Keratinocyte (primary cell): ENCODE measurements around the gene P2RY2. TPM values are rescaled to one million over a fixed set of nuclear protein-coding genes. Genes with fewer than 3 reads are reported as not detected.

Experiments used
- DNase-seq: peaks from one replicate; pipeline ENCODE4 v3.0.0-alpha.2; 2011; ENCODE audit warnings: low read depth, missing footprints, low spot score
- FAIRE-seq: peaks from 2 replicates; lab custom pipeline; 2011; peaks lifted over from hg19 to GRCh38; lab: Jason Lieb, UNC
- H2AFZ ChIP-seq: 2 replicates; pipeline ENCODE4 v1.6.0; 2012; ENCODE audit warnings: low read length, control low read depth, inconsistent platforms; ENCODE audit not compliant: control insufficient read depth
- H3K27ac ChIP-seq: 2 replicates; pipeline ENCODE4 v1.5.1; 2011; ENCODE audit warnings: low read length; ENCODE audit not compliant: control insufficient read depth, insufficient read depth
- H3K27me3 ChIP-seq: 3 replicates; pipeline ENCODE4 v1.6.0; 2011; ENCODE audit warnings: low read length; ENCODE audit not compliant: control insufficient read depth, insufficient read depth; ENCODE audit errors: extremely low read depth
- H3K36me3 ChIP-seq, 2 experiments: 2 replicates in 1 of 2; 3 replicates in 1 of 2; pipeline ENCODE4 v1.5.1; 2011; ENCODE audit warnings: low read length in 2 of 2, mild to moderate bottlenecking in 1 of 2; ENCODE audit not compliant: control insufficient read depth in 2 of 2, insufficient read depth in 2 of 2; ENCODE audit errors: extremely low read depth in 1 of 2
- H3K4me1 ChIP-seq: 3 replicates; pipeline ENCODE4 v1.5.1; 2011; ENCODE audit warnings: low read length; ENCODE audit not compliant: control insufficient read depth, insufficient read depth; ENCODE audit errors: extremely low read depth
- H3K4me2 ChIP-seq: 3 replicates; pipeline ENCODE4 v1.6.0; 2011; ENCODE audit warnings: low read depth, low read length; ENCODE audit not compliant: control insufficient read depth, insufficient read depth; ENCODE audit errors: extremely low read depth
- H3K4me3 ChIP-seq, 3 experiments: fragments of 200-600 bp in 1 of 3; sonication (generic) in 1 of 3; 2 replicates in 2 of 3; 3 replicates in 1 of 3; pipeline ENCODE4 v1.5.1; 2011 to 2016; ENCODE audit warnings: low read length in 3 of 3, mild to moderate bottlenecking in 3 of 3, control low read depth in 2 of 3, inconsistent platforms in 1 of 3, low read depth in 1 of 3, mixed read lengths in 1 of 3, mixed run types in 1 of 3, moderate library complexity in 1 of 3; ENCODE audit not compliant: control insufficient read depth in 2 of 3, insufficient read depth in 2 of 3; ENCODE audit errors: extremely low read depth in 1 of 3
- H3K79me2 ChIP-seq: 2 replicates; pipeline ENCODE4 v1.6.0; 2012; ENCODE audit warnings: low read length; ENCODE audit not compliant: control insufficient read depth, insufficient read depth
- H3K9ac ChIP-seq: 3 replicates; pipeline ENCODE4 v1.6.0; 2011; ENCODE audit warnings: low read length; ENCODE audit not compliant: control insufficient read depth, insufficient read depth; ENCODE audit errors: extremely low read depth
- H3K9me1 ChIP-seq: 3 replicates; pipeline ENCODE4 v1.6.0; 2011; ENCODE audit warnings: low read length; ENCODE audit not compliant: control insufficient read depth, insufficient read depth; ENCODE audit errors: extremely low read depth
- H3K9me3 ChIP-seq: 2 replicates; pipeline ENCODE4 v1.5.1; 2012; ENCODE audit warnings: low read depth, low read length; ENCODE audit not compliant: control insufficient read depth
- H4K20me1 ChIP-seq: 3 replicates; pipeline ENCODE4 v1.6.0; 2011; ENCODE audit warnings: low read length; ENCODE audit not compliant: control insufficient read depth, insufficient read depth; ENCODE audit errors: extremely low read depth
- EZH2 ChIP-seq: IDR thresholded peaks from one replicate; pipeline ENCODE4 v1.6.1; 2012; ENCODE audit warnings: inconsistent platforms, mild to moderate bottlenecking, low read length, moderate library complexity
- dilution Hi-C: fragments of 300-500 bp; cut with MboI; formaldehyde crosslinking; loops from one replicate; pipeline ENCODE4 v1.7.0; 2020; ENCODE audit warnings: low sequenced_read_pairs; ENCODE audit not compliant: extremely low pct_ligation_motif_present
- polyA plus RNA-seq, 5 experiments: library from polyadenylated mRNA; depleted of rRNA in 3 of 5; stranded (reverse) in 3 of 5; stranded (forward) in 1 of 5; unstranded in 1 of 5; fragments of >200 nt; gene quantifications; 1 replicate in 1 of 5; 2 replicates in 3 of 5; 3 replicates in 1 of 5; pipeline versions ENCODE4 v1.2.1 to v1.2.3, GENCODE V29; 2011 to 2012; ENCODE audit warnings: missing spikeins in 2 of 5, low read depth in 1 of 5, low replicate concordance in 1 of 5
- TF ChIP-seq, protein P1 (sequence below), 3 experiments: IDR thresholded peaks in 1 of 3; conservative IDR thresholded peaks in 1 of 3; optimal IDR thresholded peaks in 1 of 3; 2 replicates in 2 of 3; 3 replicates in 1 of 3; pipeline versions ENCODE3 to v1.5.1; 2011; ENCODE audit warnings: low read length in 3 of 3, mild to moderate bottlenecking in 3 of 3, moderate library complexity in 2 of 3, control low read depth in 1 of 3, inconsistent platforms in 1 of 3; ENCODE audit not compliant: insufficient read depth in 2 of 3; ENCODE audit errors: extremely low read depth in 1 of 3

The P2RY2 gene
- polyA plus RNA-seq, 1 donor (not counting 4 experiments of a cell fraction or from before 2014, with no cell fraction given), result 5.1 TPM

GRCh38 chr11:73244589-73245240, 26.6 kb downstream of the P2RY2 start:
- dilution Hi-C loops, result no loop called here
- no peak overlapping the region for H3K4me2 ChIP-seq
- H4K20me1 ChIP-seq, result no peaks in the 10 kb centered on the region
- no peak overlapping the region for H3K9ac ChIP-seq
- H3K36me3 ChIP-seq, result no peaks in the 10 kb centered on the region
- H3K4me1 ChIP-seq, result peaks cover 16% of the 10 kb centered on the region
- H3K9me3 ChIP-seq, result no peaks in the 10 kb centered on the region
- H3K9me1 ChIP-seq, result no peaks in the 10 kb centered on the region
- H3K27me3 ChIP-seq, result no peaks in the 10 kb centered on the region
- FAIRE-seq (no peak), DNase-seq (no peak)
- H2AFZ ChIP-seq, result no peak overlapping the region
- TF ChIP-seq, protein P1, sequence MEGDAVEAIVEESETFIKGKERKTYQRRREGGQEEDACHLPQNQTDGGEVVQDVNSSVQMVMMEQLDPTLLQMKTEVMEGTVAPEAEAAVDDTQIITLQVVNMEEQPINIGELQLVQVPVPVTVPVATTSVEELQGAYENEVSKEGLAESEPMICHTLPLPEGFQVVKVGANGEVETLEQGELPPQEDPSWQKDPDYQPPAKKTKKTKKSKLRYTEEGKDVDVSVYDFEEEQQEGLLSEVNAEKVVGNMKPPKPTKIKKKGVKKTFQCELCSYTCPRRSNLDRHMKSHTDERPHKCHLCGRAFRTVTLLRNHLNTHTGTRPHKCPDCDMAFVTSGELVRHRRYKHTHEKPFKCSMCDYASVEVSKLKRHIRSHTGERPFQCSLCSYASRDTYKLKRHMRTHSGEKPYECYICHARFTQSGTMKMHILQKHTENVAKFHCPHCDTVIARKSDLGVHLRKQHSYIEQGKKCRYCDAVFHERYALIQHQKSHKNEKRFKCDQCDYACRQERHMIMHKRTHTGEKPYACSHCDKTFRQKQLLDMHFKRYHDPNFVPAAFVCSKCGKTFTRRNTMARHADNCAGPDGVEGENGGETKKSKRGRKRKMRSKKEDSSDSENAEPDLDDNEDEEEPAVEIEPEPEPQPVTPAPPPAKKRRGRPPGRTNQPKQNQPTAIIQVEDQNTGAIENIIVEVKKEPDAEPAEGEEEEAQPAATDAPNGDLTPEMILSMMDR (optimal IDR thresholded peaks at IDR 0.05 in 1 of 3, IDR thresholded peaks at IDR 0.05 in 1 of 3, conservative IDR thresholded peaks at IDR 0.05 in 1 of 3; ENCODE audit: extremely low read depth in 1 of 3, insufficient read depth in 2 of 3, low read length in 3 of 3), result no peak
- TF ChIP-seq EZH2, result no peak
- H3K27ac ChIP-seq, result no peak overlapping the region
- H3K4me3 ChIP-seq, result no peak overlapping the region
- no peaks in the 10 kb centered on the region for H3K79me2 ChIP-seq

DNA sequence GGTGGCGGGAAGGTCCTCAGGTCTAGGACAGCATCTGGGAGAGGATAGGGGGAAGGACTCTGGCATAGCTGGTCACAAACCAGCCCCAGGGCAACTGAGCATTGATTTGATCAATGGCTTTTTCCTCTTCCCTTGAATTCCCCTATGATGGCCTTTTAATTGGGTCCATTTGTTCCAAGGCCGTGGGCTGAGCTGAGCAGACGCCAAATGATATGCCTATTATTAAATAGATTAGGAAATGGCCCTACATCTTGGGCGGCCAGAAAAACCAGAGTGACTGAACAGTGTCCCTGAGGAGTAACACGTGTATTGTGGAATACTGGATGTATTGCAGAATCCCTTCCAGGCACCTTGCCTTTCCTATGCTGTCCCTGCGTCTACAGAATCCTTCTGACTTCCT, 27.4 kb downstream of the P2RY2 start:
- dilution Hi-C loops, result no loop called here
- FAIRE-seq (no peak), DNase-seq (no peak)

More for the DNA sequence above, 27.4 kb downstream of the P2RY2 start:
- no peaks in the 10 kb centered on the region for H3K9me1 ChIP-seq
- TF ChIP-seq EZH2, result no peak
- TF ChIP-seq, protein P1 (optimal IDR thresholded peaks at IDR 0.05 in 1 of 3, IDR thresholded peaks at IDR 0.05 in 1 of 3, conservative IDR thresholded peaks at IDR 0.05 in 1 of 3; ENCODE audit: extremely low read depth in 1 of 3, insufficient read depth in 2 of 3, low read length in 3 of 3), result no peak
- no peaks in the 10 kb centered on the region for H3K36me3 ChIP-seq
- H3K4me1 ChIP-seq, result peaks cover 12% of the 10 kb centered on the region
- no peaks in the 10 kb centered on the region for H3K9me3 ChIP-seq
- H2AFZ ChIP-seq, result no peak overlapping the region
- no peaks in the 10 kb centered on the region for H3K27me3 ChIP-seq
- no peak overlapping the region for H3K4me2 ChIP-seq
- H4K20me1 ChIP-seq, result no peaks in the 10 kb centered on the region
- no peak overlapping the region for H3K9ac ChIP-seq
- H3K79me2 ChIP-seq, result no peaks in the 10 kb centered on the region
- H3K4me3 ChIP-seq, result no peak overlapping the region
- no peak overlapping the region for H3K27ac ChIP-seq
